Measurements from ENCODE around the gene RILPL2.
"Not testable (repeated sequence)": the region's sequence is repeated elsewhere in the genome, so short reads cannot be mapped to it uniquely, and the experiment has no call there.

Gene RILPL2, protein sequence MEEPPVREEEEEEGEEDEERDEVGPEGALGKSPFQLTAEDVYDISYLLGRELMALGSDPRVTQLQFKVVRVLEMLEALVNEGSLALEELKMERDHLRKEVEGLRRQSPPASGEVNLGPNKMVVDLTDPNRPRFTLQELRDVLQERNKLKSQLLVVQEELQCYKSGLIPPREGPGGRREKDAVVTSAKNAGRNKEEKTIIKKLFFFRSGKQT

GRCh38 chr12:123436017-123436964, at the start of gene RILPL2:
Gene RILPL2 (minus strand): TSS chr12:123436684. CDS start chr12:123436420, 264 bp downstream.
- DNase-seq (ENCODE audit: low read depth), result peak; percentile 49

GRCh38 chr12:123485756-123486155, 49.3 kb upstream of the RILPL2 start:
- DNase-seq (ENCODE audit: low read depth), result no peak

GRCh38 chr12:123483602-123484248, 47.2 kb upstream of the RILPL2 start:
- no peak for DNase-seq (ENCODE audit: low read depth)

- DNase-seq (ENCODE audit: low read depth), result no peak
These were observed 46.4 kb upstream of the RILPL2 start for GRCh38 chr12:123482876-123483275.

- not testable (repeated sequence) for DNase-seq (ENCODE audit: low read depth)
These were observed 44.8 kb upstream of the RILPL2 start for GRCh38 chr12:123481251-123481650.

DNA sequence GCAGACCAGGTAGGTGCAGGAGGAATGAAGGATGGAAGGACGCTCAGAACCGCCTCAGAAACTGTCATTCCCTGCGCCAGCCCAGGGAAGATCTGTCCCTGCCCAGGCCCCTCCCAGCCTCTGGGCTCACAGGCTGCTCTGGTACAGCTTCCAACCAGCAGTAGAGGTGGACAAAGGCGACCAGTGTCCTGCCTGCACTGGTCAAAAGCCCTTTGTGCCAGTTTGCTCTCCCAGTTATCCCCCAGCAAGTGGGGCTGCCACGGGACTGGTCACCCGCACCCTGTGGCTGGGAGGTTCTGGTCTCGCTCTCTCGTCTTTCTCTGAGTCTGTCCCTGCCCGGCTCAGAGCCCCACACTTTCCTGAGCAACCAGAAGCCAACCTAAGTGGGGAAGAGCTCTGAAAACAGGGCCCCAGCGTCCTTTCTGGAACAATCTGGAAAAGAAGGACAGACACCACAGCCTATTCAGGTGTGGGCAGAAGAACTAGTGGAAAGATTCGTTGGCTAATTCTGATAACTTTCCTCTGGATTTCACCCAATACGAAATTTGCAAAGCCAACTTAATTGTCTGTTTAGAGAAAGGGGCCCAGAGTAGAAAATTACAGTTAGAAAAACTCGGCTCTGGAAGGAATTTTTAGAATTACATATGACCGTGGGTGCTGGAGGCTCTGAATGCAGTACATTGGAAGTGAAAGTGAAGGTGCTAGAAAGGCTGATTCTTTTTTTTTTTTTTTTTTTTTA, 43.1 kb upstream of the RILPL2 start:
- no peak for DNase-seq (ENCODE audit: low read depth)

- DNase-seq (ENCODE audit: low read depth), result no peak
These were observed 42.3 kb upstream of the RILPL2 start for GRCh38 chr12:123478762-123479161.

DNA sequence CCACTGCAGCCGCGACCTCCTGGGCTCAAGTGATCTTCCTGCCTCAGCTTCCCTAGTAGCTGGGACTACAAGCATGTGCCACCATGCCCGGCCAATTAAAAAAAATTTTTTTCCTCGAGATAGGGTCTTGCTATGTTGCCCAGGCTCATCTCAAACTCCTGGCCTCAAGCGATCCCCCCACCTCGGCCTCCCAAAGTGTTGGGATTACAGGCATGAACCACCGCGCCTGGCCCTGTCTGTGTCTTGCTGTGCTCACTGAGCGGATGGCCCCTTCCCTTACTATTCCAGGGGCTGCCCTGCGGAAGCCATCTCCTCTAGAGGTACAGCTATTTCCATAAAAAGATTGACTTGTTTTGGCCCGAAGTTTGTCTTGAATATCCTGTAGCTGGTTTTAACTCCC, 41.6 kb upstream of the RILPL2 start:
- no peak for DNase-seq (ENCODE audit: low read depth)

- DNase-seq (ENCODE audit: low read depth), result no peak
These were observed 38.8 kb upstream of the RILPL2 start for GRCh38 chr12:123475246-123475703.

GRCh38 chr12:123474485-123475245, 38.2 kb upstream of the RILPL2 start:
- no peak for DNase-seq (ENCODE audit: low read depth)

DNA sequence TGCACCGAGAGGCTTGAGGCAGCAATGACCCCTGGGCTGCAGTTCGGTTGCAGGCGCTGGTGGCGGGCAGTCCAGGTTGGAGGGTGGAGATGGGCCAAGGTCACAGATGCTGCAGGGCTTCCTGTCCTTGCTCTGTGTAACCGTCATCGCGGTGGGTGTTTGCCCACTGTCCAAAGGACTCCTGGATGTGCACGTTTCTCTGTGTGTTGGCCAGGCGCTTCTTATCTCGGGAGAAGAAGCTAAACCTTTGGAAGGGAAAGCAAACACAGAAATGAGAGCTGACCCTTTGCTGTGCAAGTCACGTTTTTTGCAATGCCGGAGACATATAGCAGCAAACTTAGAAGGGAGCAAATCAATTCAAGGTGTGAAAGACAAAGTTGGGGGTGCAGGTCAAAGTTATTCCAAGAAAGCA, 36.0 kb upstream of the RILPL2 start:
- DNase-seq (ENCODE audit: low read depth), result no peak

DNA sequence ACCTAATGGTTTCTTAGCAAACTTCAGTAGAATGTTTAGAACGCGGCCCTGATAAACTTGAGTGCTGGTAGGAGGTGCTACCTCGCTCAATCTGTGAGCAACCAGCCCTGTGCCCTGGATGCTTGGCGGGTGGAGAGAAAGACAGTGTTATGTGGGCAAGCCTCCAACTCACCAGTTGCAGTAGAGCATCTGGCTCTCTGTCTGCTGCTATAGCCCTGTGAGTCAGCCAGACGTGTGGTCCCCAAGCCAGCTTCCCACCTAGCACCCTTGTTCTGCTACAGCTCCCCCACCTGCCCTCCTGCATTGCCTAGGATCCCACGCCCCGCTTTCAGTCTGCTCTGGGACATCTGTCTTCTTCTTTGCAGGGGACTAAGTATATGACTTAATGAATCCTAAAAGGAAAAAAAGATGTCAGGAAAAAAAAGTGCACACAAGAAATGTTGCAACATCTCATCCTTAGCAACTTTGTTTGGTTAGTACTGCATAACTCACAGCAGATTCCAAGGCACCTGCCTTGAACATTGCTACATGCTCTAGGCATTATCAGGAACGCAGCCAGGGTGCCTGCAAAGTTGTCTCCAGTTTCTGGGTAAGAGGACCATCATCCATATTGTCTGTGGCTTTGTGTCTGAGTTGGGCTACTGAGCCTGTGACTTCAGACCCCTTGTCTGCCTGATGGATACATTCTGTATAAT, 35.0 kb upstream of the RILPL2 start:
- DNase-seq (ENCODE audit: low read depth), result no peak

- no peak for DNase-seq (ENCODE audit: low read depth)
These were observed 33.5 kb upstream of the RILPL2 start for GRCh38 chr12:123469978-123470377.

GRCh38 chr12:123468786-123469185, 32.3 kb upstream of the RILPL2 start:
- no peak for DNase-seq (ENCODE audit: low read depth)

GRCh38 chr12:123465084-123465483, 28.6 kb upstream of the RILPL2 start:
- no peak for DNase-seq (ENCODE audit: low read depth)

GRCh38 chr12:123463174-123463573, 26.7 kb upstream of the RILPL2 start:
- DNase-seq (ENCODE audit: low read depth), result not testable (repeated sequence)

- DNase-seq (ENCODE audit: low read depth), result peak; percentile 69
These were observed 21.7 kb upstream of the RILPL2 start, which contains the start of gene SNRNP35 for GRCh38 chr12:123457980-123458779. Gene SNRNP35 (plus strand): TSS chr12:123458139. CDS start chr12:123465541, 7,402 bp downstream.

- DNase-seq (ENCODE audit: low read depth), result no peak
These were observed 16.7 kb upstream of the RILPL2 start for GRCh38 chr12:123453165-123453564.

- DNase-seq (ENCODE audit: low read depth), result not testable (repeated sequence)
These were observed 15.7 kb upstream of the RILPL2 start for GRCh38 chr12:123452276-123452550.

GRCh38 chr12:123450636-123451035, 14.2 kb upstream of the RILPL2 start:
- no peak for DNase-seq (ENCODE audit: low read depth)

All from HS-5 (cell line).